Uterus (tissue), 2 donors: Measurements from ENCODE around the gene HERC5.

Experiments used
- POLR2A ChIP-seq, 2 donors: fragments of 450-650 bp; IDR thresholded peaks; one replicate each; pipeline ENCODE4 v1.6.1; 2016; ENCODE audit warnings: antibody characterized with exemption in 2 of 2, mild to moderate bottlenecking in 1 of 2, moderate library complexity in 1 of 2
- TF ChIP-seq, protein P1 (sequence below), 4 experiments: fragments of 200-600 bp in 2 of 4; fragments of 450-650 bp in 2 of 4; sonication (generic) in 2 of 4; IDR thresholded peaks; one replicate each; pipeline ENCODE4 v1.5.1; 2016 to 2019; ENCODE audit warnings: antibody characterized with exemption in 4 of 4, mild to moderate bottlenecking in 2 of 4, moderate library complexity in 1 of 4

DNA sequence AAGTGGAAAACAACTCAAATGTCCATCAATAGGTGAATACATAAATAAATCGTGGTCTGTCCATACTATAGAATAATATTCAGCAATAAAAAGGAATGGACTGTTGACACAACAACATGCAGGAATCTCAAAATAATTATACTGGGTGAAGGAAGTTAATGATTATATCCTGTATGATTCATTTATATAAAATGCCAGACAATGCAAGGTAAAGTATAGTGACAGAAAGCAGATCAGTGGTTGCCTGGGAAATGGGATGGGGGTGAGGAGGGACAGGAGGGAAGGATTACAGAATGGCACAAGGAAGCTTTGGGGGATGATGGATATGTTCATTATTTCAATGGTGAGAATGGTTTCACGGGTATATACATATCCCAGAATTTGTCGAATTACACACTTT lies 54.3 kb downstream of the HERC5 start:
- TF ChIP-seq, protein P1, sequence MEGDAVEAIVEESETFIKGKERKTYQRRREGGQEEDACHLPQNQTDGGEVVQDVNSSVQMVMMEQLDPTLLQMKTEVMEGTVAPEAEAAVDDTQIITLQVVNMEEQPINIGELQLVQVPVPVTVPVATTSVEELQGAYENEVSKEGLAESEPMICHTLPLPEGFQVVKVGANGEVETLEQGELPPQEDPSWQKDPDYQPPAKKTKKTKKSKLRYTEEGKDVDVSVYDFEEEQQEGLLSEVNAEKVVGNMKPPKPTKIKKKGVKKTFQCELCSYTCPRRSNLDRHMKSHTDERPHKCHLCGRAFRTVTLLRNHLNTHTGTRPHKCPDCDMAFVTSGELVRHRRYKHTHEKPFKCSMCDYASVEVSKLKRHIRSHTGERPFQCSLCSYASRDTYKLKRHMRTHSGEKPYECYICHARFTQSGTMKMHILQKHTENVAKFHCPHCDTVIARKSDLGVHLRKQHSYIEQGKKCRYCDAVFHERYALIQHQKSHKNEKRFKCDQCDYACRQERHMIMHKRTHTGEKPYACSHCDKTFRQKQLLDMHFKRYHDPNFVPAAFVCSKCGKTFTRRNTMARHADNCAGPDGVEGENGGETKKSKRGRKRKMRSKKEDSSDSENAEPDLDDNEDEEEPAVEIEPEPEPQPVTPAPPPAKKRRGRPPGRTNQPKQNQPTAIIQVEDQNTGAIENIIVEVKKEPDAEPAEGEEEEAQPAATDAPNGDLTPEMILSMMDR (IDR thresholded peaks at IDR 0.05): no peak
- TF ChIP-seq POLR2A (IDR thresholded peaks at IDR 0.05): no peak
